GM23248 (cell line): ENCODE measurements around the gene HSPA1L.

Source experiments
- EZH2 ChIP-seq: fragments of 200-600 bp; sonication (generic); IDR thresholded peaks from 2 replicates; pipeline ENCODE4 v1.6.1; 2018; ENCODE audit warnings: antibody characterized with exemption, mild to moderate bottlenecking; ENCODE audit not compliant: insufficient read depth, poor library complexity, severe bottlenecking
- EZH2phosphoT487 ChIP-seq: fragments of 200-600 bp; sonication (generic); IDR thresholded peaks from 2 replicates; pipeline ENCODE4 v1.6.1; 2018; ENCODE audit warnings: antibody characterized with exemption, moderate library complexity, mild to moderate bottlenecking, low read depth; ENCODE audit not compliant: insufficient read depth

GRCh38 chr6:31838968-31839367, 23.9 kb upstream of the HSPA1L start:
- TF ChIP-seq EZH2 (no peak), EZH2phosphoT487 (no peak)
